DND-41 (cell line): ENCODE data around the gene FST.

ENCODE experiments used
- EZH2 ChIP-seq: IDR thresholded peaks from 3 replicates; pipeline ENCODE4 v1.6.1; 2012; ENCODE audit warnings: borderline replicate concordance, low read depth, mild to moderate bottlenecking, moderate library complexity, low read length, inconsistent platforms; ENCODE audit not compliant: severe bottlenecking
- TF ChIP-seq, protein P1 (sequence below): IDR thresholded peaks from 2 replicates; pipeline ENCODE4 v1.5.1; 2012; ENCODE audit warnings: borderline replicate concordance, low read length, moderate library complexity, mild to moderate bottlenecking; ENCODE audit not compliant: poor library complexity, severe bottlenecking; ENCODE audit errors: extremely low read depth

DNA sequence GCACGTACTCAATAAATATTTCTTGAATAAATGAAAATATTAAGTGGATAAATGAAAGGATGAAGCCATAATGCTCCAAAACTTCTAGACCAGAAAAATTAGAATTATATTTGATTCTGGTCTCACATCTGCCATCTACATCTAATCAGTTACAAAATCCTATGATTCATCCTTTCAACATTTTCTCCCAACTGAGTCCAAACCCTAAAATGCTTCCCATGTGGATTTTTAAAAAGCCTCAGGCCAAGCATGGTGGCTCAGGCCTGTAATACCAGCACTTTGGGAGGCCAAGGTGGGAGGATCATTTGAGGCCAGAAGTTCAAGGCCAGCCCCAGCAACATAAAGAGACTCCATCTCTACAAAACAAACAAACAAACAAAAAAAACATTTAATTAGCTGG is 31.6 kb upstream of the FST start:
- TF ChIP-seq, protein P1, sequence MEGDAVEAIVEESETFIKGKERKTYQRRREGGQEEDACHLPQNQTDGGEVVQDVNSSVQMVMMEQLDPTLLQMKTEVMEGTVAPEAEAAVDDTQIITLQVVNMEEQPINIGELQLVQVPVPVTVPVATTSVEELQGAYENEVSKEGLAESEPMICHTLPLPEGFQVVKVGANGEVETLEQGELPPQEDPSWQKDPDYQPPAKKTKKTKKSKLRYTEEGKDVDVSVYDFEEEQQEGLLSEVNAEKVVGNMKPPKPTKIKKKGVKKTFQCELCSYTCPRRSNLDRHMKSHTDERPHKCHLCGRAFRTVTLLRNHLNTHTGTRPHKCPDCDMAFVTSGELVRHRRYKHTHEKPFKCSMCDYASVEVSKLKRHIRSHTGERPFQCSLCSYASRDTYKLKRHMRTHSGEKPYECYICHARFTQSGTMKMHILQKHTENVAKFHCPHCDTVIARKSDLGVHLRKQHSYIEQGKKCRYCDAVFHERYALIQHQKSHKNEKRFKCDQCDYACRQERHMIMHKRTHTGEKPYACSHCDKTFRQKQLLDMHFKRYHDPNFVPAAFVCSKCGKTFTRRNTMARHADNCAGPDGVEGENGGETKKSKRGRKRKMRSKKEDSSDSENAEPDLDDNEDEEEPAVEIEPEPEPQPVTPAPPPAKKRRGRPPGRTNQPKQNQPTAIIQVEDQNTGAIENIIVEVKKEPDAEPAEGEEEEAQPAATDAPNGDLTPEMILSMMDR, result no peak
- TF ChIP-seq EZH2, result no peak
